Progenitor cell of endocrine pancreas (in vitro differentiated cells): ENCODE results near the gene FLT3LG. TPM values are rescaled to one million over a fixed set of nuclear protein-coding genes. Genes with fewer than 3 reads are reported as not detected.
A peak's percentile ranks its signal among the peaks of the same experiment; 100 is the strongest.

Source experiments
- DNase-seq: peaks from one replicate; pipeline ENCODE4 v3.0.0; 2021; ENCODE audit warnings: low spot score; ENCODE audit not compliant: unreplicated experiment
- H3K27ac Mint-ChIP-seq: 2 replicates; pipeline ENCODE4 v1.8.0; 2021; ENCODE audit warnings: mild to moderate bottlenecking, moderate library complexity, mixed read lengths
- H3K27me3 Mint-ChIP-seq: 2 replicates; pipeline ENCODE4 v1.8.0; 2021; ENCODE audit warnings: mixed read lengths
- H3K36me3 Mint-ChIP-seq: 2 replicates; pipeline ENCODE4 v1.8.0; 2022; ENCODE audit warnings: mixed read lengths; ENCODE audit not compliant: insufficient read depth
- H3K4me1 Mint-ChIP-seq: 2 replicates; pipeline ENCODE4 v1.8.0; 2021; ENCODE audit warnings: low read depth, mixed read lengths
- H3K4me3 Mint-ChIP-seq: 2 replicates; pipeline ENCODE4 v1.8.0; 2021; ENCODE audit warnings: low read depth, mild to moderate bottlenecking, moderate library complexity, mixed read lengths
- H3K9me3 Mint-ChIP-seq: 2 replicates; pipeline ENCODE4 v1.8.0; 2021; ENCODE audit warnings: low read depth, mixed read lengths
- total RNA-seq: library from RNA; stranded (reverse); gene quantifications from 2 replicates; pipeline ENCODE4 v1.2.1, GENCODE V29; 2021
- TF ChIP-seq, protein P1 (sequence below): fragments of 200-600 bp; sonication (generic); IDR thresholded peaks from one replicate; pipeline ENCODE4 v1.5.0; 2021; ENCODE audit warnings: antibody characterized with exemption, mild to moderate bottlenecking; ENCODE audit not compliant: unreplicated experiment

FLT3LG gene
- total RNA-seq, 1 donor from 2014 or later: 0.96 TPM

DNA sequence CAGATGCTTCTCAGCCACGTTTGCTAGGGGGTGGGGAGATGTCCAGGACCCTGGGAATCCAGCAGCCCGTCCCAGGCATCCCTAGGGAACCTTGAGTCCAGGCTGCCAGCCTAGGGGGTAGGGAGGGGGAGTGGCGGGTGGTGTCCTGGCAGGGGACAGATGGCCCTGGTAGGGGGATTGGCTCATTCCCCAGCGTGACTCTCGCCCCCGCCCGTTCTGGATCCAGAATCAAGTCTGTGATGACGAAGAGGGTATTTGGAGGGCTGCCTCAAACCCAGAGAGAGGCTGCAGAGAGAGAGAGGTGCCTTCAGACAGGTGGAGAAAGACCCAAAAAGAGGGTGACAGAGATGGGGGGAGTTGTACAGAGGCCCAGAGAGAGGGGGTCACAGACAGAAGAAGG lies 36.8 kb upstream of the FLT3LG start:
- Mint-ChIP-seq H3K4me1 (peaks cover 4% of the 10 kb centered on the region), H3K27ac (no peak overlapping the region), H3K4me3 (no peak overlapping the region), H3K27me3 (peaks cover 90% of the 10 kb centered on the region), H3K9me3 (no peaks in the 10 kb centered on the region), H3K36me3 (no peaks in the 10 kb centered on the region)
- TF ChIP-seq, protein P1, sequence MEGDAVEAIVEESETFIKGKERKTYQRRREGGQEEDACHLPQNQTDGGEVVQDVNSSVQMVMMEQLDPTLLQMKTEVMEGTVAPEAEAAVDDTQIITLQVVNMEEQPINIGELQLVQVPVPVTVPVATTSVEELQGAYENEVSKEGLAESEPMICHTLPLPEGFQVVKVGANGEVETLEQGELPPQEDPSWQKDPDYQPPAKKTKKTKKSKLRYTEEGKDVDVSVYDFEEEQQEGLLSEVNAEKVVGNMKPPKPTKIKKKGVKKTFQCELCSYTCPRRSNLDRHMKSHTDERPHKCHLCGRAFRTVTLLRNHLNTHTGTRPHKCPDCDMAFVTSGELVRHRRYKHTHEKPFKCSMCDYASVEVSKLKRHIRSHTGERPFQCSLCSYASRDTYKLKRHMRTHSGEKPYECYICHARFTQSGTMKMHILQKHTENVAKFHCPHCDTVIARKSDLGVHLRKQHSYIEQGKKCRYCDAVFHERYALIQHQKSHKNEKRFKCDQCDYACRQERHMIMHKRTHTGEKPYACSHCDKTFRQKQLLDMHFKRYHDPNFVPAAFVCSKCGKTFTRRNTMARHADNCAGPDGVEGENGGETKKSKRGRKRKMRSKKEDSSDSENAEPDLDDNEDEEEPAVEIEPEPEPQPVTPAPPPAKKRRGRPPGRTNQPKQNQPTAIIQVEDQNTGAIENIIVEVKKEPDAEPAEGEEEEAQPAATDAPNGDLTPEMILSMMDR: no peak
- no peak for DNase-seq

DNA sequence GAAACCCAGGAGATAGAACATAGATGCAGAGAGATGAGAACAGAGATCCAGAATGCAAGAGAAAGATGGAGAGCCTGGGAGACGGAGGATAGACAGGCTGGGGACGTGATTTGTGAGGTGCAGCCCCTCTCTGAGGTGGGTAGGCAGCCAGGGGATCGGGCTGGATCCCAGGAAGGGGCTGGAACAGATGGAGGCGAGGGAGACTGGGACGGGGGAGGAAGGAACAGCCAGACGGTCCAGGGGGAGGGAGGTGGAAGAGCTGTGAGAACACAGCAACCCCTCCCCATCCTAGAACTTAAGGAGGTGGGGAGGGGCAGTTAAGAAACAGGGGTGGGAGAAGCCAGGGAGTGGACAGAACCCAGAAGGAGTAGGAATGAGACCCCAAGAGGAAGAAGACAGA lies 35.8 kb upstream of the FLT3LG start:
- TF ChIP-seq, protein P1: no peak
- H3K36me3 Mint-ChIP-seq: no peaks in the 10 kb centered on the region

DNA sequence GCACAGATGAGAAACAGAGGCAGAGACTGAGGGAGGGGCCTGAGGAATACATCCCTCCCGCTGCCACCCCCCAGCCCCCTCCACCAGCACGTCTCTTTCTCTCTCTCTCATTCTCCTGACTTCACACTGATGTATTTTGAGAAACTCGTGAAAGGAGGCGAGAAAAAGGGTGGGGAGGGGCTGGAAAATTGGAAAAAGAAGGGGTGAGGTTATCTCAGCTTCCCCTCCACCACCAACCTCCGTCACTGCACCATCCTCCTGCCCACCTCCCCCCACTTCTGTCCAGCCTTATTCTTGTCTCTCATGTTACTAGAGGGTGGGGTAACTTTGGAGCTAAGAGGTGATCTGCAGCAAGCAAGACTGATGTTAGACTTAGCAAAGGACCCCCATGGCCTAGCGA lies 34.2 kb upstream of the FLT3LG start:
- H3K27ac Mint-ChIP-seq: no peak overlapping the region
- H3K4me3 Mint-ChIP-seq: no peak overlapping the region
- H3K36me3 Mint-ChIP-seq: no peaks in the 10 kb centered on the region
- peaks cover 76% of the 10 kb centered on the region for H3K27me3 Mint-ChIP-seq
- no peaks in the 10 kb centered on the region for H3K9me3 Mint-ChIP-seq
- DNase-seq: no peak
- TF ChIP-seq, protein P1: no peak
- peaks cover 4% of the 10 kb centered on the region for H3K4me1 Mint-ChIP-seq

More for the DNA sequence above, 35.8 kb upstream of the FLT3LG start:
- H3K4me3 Mint-ChIP-seq: no peak overlapping the region
- peaks cover 85% of the 10 kb centered on the region for H3K27me3 Mint-ChIP-seq
- DNase-seq: no peak
- no peaks in the 10 kb centered on the region for H3K9me3 Mint-ChIP-seq
- H3K27ac Mint-ChIP-seq: no peak overlapping the region
- peaks cover 4% of the 10 kb centered on the region for H3K4me1 Mint-ChIP-seq

DNA sequence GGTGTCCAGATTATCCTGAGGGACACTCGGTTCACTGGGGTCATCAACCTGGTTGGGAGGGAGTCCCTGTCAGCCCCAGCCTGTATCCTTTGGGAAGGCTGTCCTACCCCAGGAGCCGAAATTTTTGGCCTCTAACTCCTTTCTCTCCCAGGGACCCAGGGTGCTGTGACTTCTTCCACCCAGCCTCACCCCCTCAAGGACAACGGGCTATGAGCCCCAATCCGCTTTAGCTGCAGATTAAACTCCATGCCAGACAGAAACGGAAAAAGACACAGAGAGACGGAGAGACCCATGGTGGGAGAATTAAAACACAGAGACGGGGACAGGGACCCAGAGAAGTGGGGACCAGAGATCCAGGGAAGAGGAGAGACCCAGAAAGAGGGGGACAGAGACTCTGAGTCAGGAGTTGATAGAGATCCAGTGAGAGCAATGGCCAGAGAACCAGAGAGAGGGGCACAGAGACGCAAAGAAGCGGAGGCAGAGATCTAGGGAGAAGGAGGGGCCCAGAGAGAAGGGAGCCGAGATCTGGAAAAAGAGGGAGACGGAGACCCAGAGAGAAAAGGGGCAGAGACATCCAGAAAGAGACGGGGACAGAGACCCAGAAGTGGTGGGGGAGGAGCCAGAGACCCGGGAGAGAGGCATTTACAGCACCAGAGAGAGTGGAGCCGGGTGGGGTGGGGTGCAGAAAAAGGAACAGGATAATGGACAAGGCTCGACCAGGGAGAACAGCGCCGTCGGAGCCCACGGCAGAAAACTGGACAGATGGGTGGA lies 33.4 kb upstream of the FLT3LG start:
- Mint-ChIP-seq H3K4me3 (peak overlapping the region; percentile 2), H3K4me1 (peaks cover 4% of the 10 kb centered on the region), H3K27ac (no peak overlapping the region), H3K9me3 (no peaks in the 10 kb centered on the region), H3K36me3 (no peaks in the 10 kb centered on the region), H3K27me3 (peaks cover 68% of the 10 kb centered on the region)
- DNase-seq: no peak
- TF ChIP-seq, protein P1: no peak

DNA sequence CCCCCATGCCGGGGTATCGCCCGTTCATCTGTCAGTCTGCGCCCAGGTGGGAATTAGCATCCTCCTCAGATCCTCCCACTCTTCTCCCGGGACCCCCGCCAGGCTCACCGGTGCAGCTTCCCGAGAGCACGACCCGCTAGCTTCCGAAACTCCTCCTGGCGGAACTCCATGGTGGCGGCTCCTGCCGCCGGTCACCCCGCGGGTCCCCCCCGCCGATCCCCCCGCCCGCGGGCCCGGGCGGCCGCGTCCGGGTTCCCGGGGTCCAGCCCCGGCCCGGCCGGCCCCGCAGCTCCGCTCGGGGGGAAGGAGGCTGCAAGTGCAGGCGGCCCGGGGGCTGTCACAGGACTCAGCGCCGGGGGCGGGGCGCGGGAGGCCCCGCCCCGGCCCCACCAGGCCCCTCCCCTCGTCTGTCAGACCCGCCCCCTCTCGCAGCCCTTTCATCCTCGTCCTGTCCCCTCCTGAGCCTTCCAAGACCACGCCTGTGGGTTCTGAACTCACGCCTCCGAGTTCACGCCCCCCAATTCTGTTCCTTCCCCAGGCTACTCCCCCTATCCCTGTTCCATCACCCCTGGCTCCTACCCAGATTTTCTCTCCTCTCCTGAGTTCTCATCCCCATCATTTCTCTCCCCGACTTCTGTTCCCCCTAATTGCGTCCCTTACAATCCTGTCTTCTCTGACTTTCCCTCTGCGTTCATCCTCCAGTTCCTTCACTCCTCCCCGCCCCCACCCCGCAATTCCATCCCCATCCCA lies 32.6 kb upstream of the FLT3LG start, which contains the start of gene SLC17A7:
Gene SLC17A7 (minus strand): TSS at position 318 of the 750 bp plus-strand sequence. CDS start 148 bp downstream, at position 170.
- TF ChIP-seq, protein P1: no peak
- Mint-ChIP-seq H3K36me3 (peaks cover 2% of the 10 kb centered on the region), H3K27me3 (peaks cover 60% of the 10 kb centered on the region), H3K4me1 (peaks cover 4% of the 10 kb centered on the region), H3K9me3 (no peaks in the 10 kb centered on the region), H3K4me3 (peak within 1 kb of the TSS; percentile 75), H3K27ac (no peak within 1 kb of the TSS)
- DNase-seq: no peak
